K562 (cell line): ENCODE measurements around the gene SH3D21. TPM values are rescaled to one million over a fixed set of nuclear protein-coding genes. Genes with fewer than 3 reads are reported as not detected.

Experiments
- BCOR ChIP-seq: fragments of 450-650 bp; IDR thresholded peaks from 2 replicates; pipeline ENCODE4 v1.6.1; 2016
- BMI1 ChIP-seq: fragments of 150-350 bp; IDR thresholded peaks from 2 replicates; pipeline ENCODE4 v1.6.1; 2014; ENCODE audit warnings: low read length
- CTCFL ChIP-seq: IDR thresholded peaks from 2 replicates; pipeline ENCODE4 v1.6.1; 2011; ENCODE audit warnings: borderline replicate concordance, low read depth, mild to moderate bottlenecking, moderate library complexity, low read length; ENCODE audit not compliant: insufficient read depth, poor library complexity, severe bottlenecking
- FOS ChIP-seq: IDR thresholded peaks from 3 replicates; pipeline ENCODE4 v1.6.1; 2011; ENCODE audit not compliant: insufficient read length; ENCODE audit errors: extremely low read depth
- MYC ChIP-seq, 2 experiments: fragments of 250-450 bp in 1 of 2; sonication (Bioruptor Pico) in 1 of 2; IDR thresholded peaks; 2 replicates each; pipeline versions ENCODE4 v1.5.1 to v1.6.1; 2012 to 2021; ENCODE audit warnings: low read depth in 2 of 2, borderline replicate concordance in 1 of 2, improper control_type of control experiment in 1 of 2, low read length in 1 of 2, mild to moderate bottlenecking in 1 of 2, moderate library complexity in 1 of 2
- NCOA6 ChIP-seq: fragments of 450-650 bp; IDR thresholded peaks from 2 replicates; pipeline ENCODE4 v1.6.1; 2017; ENCODE audit warnings: mild to moderate bottlenecking
- NRF1 ChIP-seq, 2 experiments: fragments of 450-650 bp; IDR thresholded peaks in 1 of 2; conservative IDR thresholded peaks in 1 of 2; 2 replicates each; pipeline ENCODE4 v1.6.1; 2014; ENCODE audit warnings: mild to moderate bottlenecking in 2 of 2
- PML ChIP-seq: IDR thresholded peaks from 2 replicates; pipeline ENCODE4 v1.6.1; 2012; ENCODE audit warnings: low read length, inconsistent platforms
- PYGO2 ChIP-seq: fragments of 450-650 bp; IDR thresholded peaks from 2 replicates; pipeline ENCODE4 v1.6.1; 2016; ENCODE audit warnings: mild to moderate bottlenecking, missing genetic modification characterization, moderate library complexity, missing compliant biosample characterization
- SMAD4 ChIP-seq: fragments of 250-450 bp; sonication (Bioruptor Pico); conservative IDR thresholded peaks from 2 replicates; pipeline ENCODE4 v1.8.0; 2021; ENCODE audit warnings: inconsistent platforms, mild to moderate bottlenecking, moderate library complexity
- SP1 ChIP-seq: sonication (generic); formaldehyde crosslinking; IDR thresholded peaks from 2 replicates; pipeline ENCODE4 v1.8.1; 2022; ENCODE audit warnings: mild to moderate bottlenecking, missing genetic modification reagents
- SRSF7 ChIP-seq: fragments of 200-400 bp; formaldehyde crosslinking; optimal IDR thresholded peaks from 2 replicates; pipeline ENCODE3; 2017; ENCODE audit warnings: mild to moderate bottlenecking, low read depth, low read length
- STAT5B ChIP-seq: fragments of 250-450 bp; sonication (Bioruptor Pico); IDR thresholded peaks from 2 replicates; pipeline ENCODE4 v1.8.0; 2021; ENCODE audit warnings: mild to moderate bottlenecking, inconsistent platforms
- TARDBP ChIP-seq: fragments of 450-650 bp; IDR thresholded peaks from 2 replicates; pipeline ENCODE4 v1.6.1; 2016
- TSHZ1 ChIP-seq: fragments of 250-450 bp; sonication (Bioruptor Pico); IDR thresholded peaks from 2 replicates; pipeline ENCODE4 v1.4.0; 2020; ENCODE audit warnings: mild to moderate bottlenecking, moderate library complexity
- U2AF2 ChIP-seq: fragments of 200-400 bp; formaldehyde crosslinking; optimal IDR thresholded peaks from 2 replicates; pipeline ENCODE3; 2017; ENCODE audit warnings: low read depth, mild to moderate bottlenecking, low read length
- ZEB2 ChIP-seq: fragments of 450-650 bp; IDR thresholded peaks from 2 replicates; pipeline ENCODE4 v1.6.1; 2016
- ZNF23 ChIP-seq: fragments of 250-450 bp; sonication (Bioruptor Pico); IDR thresholded peaks from 2 replicates; pipeline ENCODE4 v1.4.0; 2020; ENCODE audit warnings: mild to moderate bottlenecking
- ZNF263 ChIP-seq: sonication (generic); formaldehyde crosslinking; IDR thresholded peaks from 2 replicates; pipeline ENCODE4 v1.8.0; 2022; ENCODE audit warnings: mild to moderate bottlenecking, missing genetic modification reagents, borderline replicate concordance
- ZNF445 ChIP-seq: fragments of 250-450 bp; sonication (Bioruptor Pico); IDR thresholded peaks from 2 replicates; pipeline ENCODE4 v1.4.0; 2020; ENCODE audit warnings: low read depth, mild to moderate bottlenecking, moderate library complexity
- ZNF639 ChIP-seq, 2 experiments: fragments of 200-800 bp in 1 of 2; sonication (Bioruptor generic) in 1 of 2; sonication (generic) in 1 of 2; formaldehyde crosslinking in 1 of 2; IDR thresholded peaks in 1 of 2; conservative IDR thresholded peaks in 1 of 2; 2 replicates each; pipeline versions ENCODE4 v1.5.0 to v1.6.1; 2016 to 2020; ENCODE audit warnings: missing compliant biosample characterization in 1 of 2, missing genetic modification characterization in 1 of 2, missing genetic modification reagents in 1 of 2
- ZNF785 ChIP-seq: fragments of 250-450 bp; sonication (Bioruptor Pico); IDR thresholded peaks from 2 replicates; pipeline ENCODE4 v1.4.0; 2020; ENCODE audit warnings: mild to moderate bottlenecking
- polyA plus RNA-seq, 8 experiments: library from polyadenylated mRNA; depleted of rRNA in 4 of 8; stranded (reverse) in 5 of 8; unstranded in 3 of 8; fragments of >200 nt; fragmentation: Nextera tagmentation in 2 of 8; fragmentation: Illumina TruSeq in 1 of 8; extraction: Ambion mirVana in 2 of 8; extraction: Trizol in 1 of 8; gene quantifications; 2 replicates each; pipeline versions ENCODE4 v1.2.1 to v1.2.3, GENCODE V29; 2011 to 2014; ENCODE audit warnings: inconsistent platforms in 1 of 8, missing spikeins in 1 of 8
- total RNA-seq, 7 experiments: library from RNA; depleted of rRNA in 6 of 7; stranded (reverse); fragments of >200 nt in 6 of 7; fragmentation: Illumina TruSeq in 2 of 7; extraction: Trizol in 2 of 7; gene quantifications; 2 replicates each; pipeline versions ENCODE4 v1.2.1 to v1.2.3, GENCODE V29; 2011 to 2021; ENCODE audit warnings: low replicate concordance in 1 of 7

Gene SH3D21
- total and polyA plus RNA-seq, 9 of the 15 experiments (the other 6 are each of a cell fraction or from before 2014, with no cell fraction given): 0.01 to 4.7 (median 1.8) TPM

GRCh38 chr1:36369061-36369861 is 63.1 kb downstream of the SH3D21 start (continued):
- TF ChIP-seq ZNF639 (CRISPR knock-in tag; conservative IDR thresholded peaks at IDR 0.05 in 1 of 2, IDR thresholded peaks at IDR 0.05 in 1 of 2) (no peak), PML (no peak), STAT5B (CRISPR knock-in tag) (no peak), ZNF785 (CRISPR knock-in tag) (no peak), PYGO2 (tag) (no peak), BMI1 (no peak), ZNF263 (CRISPR knock-in tag) (peak; percentile 47; the same call in 1 of the 2 replicates), SP1 (CRISPR knock-in tag) (peak; percentile 94), BCOR (no peak), SMAD4 (CRISPR knock-in tag) (0 out of 2 replicates have a peak, but pooled peaks have one; percentile 23), TARDBP (0 out of 2 replicates have a peak, but pooled peaks have one; percentile 20), SRSF7 (no peak), FOS (no peak), CTCFL (no peak), ZEB2 (no peak), NCOA6 (no peak), ZNF445 (CRISPR knock-in tag) (no peak), MYC (IDR thresholded peaks at IDR 0.05; ENCODE audit: low read depth, low read length) (0 out of 2 replicates have a peak, but pooled peaks have one; percentile 21), MYC (CRISPR knock-in tag; IDR thresholded peaks at IDR 0.05; ENCODE audit: borderline replicate concordance, low read depth) (no peak), NRF1 (conservative IDR thresholded peaks at IDR 0.05 in 1 of 2, IDR thresholded peaks at IDR 0.05 in 1 of 2) (no peak), ZNF23 (CRISPR knock-in tag) (no peak), TSHZ1 (no peak), U2AF2 (no peak)
